Measurements from ENCODE around the gene P2RY6.

DNA sequence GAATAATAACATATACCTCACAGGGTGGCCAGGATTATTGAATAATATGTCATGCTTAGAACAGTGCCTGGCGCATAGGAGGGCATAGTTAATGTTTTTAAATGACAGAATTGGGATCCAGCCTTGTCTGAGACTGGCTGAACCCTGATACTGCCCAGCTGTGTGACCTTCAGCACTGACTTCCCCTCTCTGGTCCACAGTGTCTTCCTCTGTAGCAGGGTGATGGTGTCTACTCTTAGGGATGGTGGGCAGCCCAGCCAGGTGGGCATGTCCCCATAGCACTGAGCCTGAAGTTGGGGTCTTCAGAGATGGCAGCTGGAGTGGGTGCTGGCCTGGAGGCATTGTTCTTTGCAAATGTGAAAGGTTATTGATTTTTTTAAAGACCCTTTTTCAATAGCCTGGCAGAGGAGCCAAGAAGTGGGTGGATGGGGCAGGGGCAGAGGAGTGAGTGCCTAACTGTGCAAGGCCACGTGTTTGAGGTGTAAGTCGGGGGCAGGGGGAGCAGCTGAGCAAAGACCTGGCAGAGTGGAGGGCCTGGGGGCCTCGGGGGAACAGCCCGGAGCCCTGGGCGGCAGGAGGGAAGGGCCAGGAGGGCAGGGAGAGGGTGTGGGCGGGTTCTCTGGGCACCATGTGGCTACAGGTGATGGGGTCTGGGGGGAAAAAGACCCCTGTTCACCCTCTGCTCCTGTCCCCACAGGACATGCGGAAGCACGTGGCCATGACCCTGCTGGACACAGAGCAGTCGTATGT lies 74.2 kb downstream of the P2RY6 start:
- TF ChIP-seq POLR2A (IDR thresholded peaks at IDR 0.05; ENCODE audit: control extremely low read depth in 1 of 2, low read depth in 2 of 2, low read length in 2 of 2) (no peak), RAD21 (IDR thresholded peaks at IDR 0.05 in 1 of 2, conservative IDR thresholded peaks at IDR 0.05 in 1 of 2; ENCODE audit: low read depth in 2 of 2, low read length in 2 of 2) (no peak), TAF1 (IDR thresholded peaks at IDR 0.05; ENCODE audit: low read depth, low read length) (no peak), EP300 (IDR thresholded peaks at IDR 0.05; ENCODE audit: borderline replicate concordance in 1 of 2, low read depth in 2 of 2, low read length in 2 of 2) (no peak), SAP30 (IDR thresholded peaks at IDR 0.05; ENCODE audit: insufficient read depth, insufficient replicate concordance, low read length) (no peak)
- TF ChIP-seq, protein P1, sequence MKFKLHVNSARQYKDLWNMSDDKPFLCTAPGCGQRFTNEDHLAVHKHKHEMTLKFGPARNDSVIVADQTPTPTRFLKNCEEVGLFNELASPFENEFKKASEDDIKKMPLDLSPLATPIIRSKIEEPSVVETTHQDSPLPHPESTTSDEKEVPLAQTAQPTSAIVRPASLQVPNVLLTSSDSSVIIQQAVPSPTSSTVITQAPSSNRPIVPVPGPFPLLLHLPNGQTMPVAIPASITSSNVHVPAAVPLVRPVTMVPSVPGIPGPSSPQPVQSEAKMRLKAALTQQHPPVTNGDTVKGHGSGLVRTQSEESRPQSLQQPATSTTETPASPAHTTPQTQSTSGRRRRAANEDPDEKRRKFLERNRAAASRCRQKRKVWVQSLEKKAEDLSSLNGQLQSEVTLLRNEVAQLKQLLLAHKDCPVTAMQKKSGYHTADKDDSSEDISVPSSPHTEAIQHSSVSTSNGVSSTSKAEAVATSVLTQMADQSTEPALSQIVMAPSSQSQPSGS (IDR thresholded peaks at IDR 0.05; ENCODE audit: low read length), result no peak
- TF ChIP-seq, protein P2, sequence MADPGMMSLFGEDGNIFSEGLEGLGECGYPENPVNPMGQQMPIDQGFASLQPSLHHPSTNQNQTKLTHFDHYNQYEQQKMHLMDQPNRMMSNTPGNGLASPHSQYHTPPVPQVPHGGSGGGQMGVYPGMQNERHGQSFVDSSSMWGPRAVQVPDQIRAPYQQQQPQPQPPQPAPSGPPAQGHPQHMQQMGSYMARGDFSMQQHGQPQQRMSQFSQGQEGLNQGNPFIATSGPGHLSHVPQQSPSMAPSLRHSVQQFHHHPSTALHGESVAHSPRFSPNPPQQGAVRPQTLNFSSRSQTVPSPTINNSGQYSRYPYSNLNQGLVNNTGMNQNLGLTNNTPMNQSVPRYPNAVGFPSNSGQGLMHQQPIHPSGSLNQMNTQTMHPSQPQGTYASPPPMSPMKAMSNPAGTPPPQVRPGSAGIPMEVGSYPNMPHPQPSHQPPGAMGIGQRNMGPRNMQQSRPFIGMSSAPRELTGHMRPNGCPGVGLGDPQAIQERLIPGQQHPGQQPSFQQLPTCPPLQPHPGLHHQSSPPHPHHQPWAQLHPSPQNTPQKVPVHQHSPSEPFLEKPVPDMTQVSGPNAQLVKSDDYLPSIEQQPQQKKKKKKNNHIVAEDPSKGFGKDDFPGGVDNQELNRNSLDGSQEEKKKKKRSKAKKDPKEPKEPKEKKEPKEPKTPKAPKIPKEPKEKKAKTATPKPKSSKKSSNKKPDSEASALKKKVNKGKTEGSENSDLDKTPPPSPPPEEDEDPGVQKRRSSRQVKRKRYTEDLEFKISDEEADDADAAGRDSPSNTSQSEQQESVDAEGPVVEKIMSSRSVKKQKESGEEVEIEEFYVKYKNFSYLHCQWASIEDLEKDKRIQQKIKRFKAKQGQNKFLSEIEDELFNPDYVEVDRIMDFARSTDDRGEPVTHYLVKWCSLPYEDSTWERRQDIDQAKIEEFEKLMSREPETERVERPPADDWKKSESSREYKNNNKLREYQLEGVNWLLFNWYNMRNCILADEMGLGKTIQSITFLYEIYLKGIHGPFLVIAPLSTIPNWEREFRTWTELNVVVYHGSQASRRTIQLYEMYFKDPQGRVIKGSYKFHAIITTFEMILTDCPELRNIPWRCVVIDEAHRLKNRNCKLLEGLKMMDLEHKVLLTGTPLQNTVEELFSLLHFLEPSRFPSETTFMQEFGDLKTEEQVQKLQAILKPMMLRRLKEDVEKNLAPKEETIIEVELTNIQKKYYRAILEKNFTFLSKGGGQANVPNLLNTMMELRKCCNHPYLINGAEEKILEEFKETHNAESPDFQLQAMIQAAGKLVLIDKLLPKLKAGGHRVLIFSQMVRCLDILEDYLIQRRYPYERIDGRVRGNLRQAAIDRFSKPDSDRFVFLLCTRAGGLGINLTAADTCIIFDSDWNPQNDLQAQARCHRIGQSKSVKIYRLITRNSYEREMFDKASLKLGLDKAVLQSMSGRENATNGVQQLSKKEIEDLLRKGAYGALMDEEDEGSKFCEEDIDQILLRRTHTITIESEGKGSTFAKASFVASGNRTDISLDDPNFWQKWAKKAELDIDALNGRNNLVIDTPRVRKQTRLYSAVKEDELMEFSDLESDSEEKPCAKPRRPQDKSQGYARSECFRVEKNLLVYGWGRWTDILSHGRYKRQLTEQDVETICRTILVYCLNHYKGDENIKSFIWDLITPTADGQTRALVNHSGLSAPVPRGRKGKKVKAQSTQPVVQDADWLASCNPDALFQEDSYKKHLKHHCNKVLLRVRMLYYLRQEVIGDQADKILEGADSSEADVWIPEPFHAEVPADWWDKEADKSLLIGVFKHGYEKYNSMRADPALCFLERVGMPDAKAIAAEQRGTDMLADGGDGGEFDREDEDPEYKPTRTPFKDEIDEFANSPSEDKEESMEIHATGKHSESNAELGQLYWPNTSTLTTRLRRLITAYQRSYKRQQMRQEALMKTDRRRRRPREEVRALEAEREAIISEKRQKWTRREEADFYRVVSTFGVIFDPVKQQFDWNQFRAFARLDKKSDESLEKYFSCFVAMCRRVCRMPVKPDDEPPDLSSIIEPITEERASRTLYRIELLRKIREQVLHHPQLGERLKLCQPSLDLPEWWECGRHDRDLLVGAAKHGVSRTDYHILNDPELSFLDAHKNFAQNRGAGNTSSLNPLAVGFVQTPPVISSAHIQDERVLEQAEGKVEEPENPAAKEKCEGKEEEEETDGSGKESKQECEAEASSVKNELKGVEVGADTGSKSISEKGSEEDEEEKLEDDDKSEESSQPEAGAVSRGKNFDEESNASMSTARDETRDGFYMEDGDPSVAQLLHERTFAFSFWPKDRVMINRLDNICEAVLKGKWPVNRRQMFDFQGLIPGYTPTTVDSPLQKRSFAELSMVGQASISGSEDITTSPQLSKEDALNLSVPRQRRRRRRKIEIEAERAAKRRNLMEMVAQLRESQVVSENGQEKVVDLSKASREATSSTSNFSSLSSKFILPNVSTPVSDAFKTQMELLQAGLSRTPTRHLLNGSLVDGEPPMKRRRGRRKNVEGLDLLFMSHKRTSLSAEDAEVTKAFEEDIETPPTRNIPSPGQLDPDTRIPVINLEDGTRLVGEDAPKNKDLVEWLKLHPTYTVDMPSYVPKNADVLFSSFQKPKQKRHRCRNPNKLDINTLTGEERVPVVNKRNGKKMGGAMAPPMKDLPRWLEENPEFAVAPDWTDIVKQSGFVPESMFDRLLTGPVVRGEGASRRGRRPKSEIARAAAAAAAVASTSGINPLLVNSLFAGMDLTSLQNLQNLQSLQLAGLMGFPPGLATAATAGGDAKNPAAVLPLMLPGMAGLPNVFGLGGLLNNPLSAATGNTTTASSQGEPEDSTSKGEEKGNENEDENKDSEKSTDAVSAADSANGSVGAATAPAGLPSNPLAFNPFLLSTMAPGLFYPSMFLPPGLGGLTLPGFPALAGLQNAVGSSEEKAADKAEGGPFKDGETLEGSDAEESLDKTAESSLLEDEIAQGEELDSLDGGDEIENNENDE (IDR thresholded peaks at IDR 0.05; ENCODE audit: insufficient replicate concordance, low read length), result no peak

Measured in H1 (cell line).